HepG2 (cell line): ENCODE measurements around the gene LDAH. TPM values are rescaled to one million over a fixed set of nuclear protein-coding genes. Genes with fewer than 3 reads are reported as not detected.

Source experiments
- AGO2 ChIP-seq: fragments of 200-400 bp; formaldehyde crosslinking; optimal IDR thresholded peaks from 2 replicates; pipeline ENCODE3; 2017; ENCODE audit warnings: mild to moderate bottlenecking, low read depth, low read length, moderate library complexity
- HNF4A ChIP-seq: sonication (generic); formaldehyde crosslinking; IDR thresholded peaks from 2 replicates; pipeline ENCODE4 v1.4.0; 2020; ENCODE audit warnings: missing genetic modification reagents
- ISX ChIP-seq: sonication (generic); formaldehyde crosslinking; conservative IDR thresholded peaks from 2 replicates; pipeline ENCODE4 v1.5.0; 2020; ENCODE audit warnings: missing genetic modification reagents
- JDP2 ChIP-seq: sonication (generic); formaldehyde crosslinking; IDR thresholded peaks from 2 replicates; pipeline ENCODE4 v1.8.1; 2022; ENCODE audit warnings: missing genetic modification reagents, borderline replicate concordance
- LBX2 ChIP-seq: sonication (generic); formaldehyde crosslinking; IDR thresholded peaks from 2 replicates; pipeline ENCODE4 v1.5.0; 2020; ENCODE audit warnings: missing genetic modification reagents, mild to moderate bottlenecking, borderline replicate concordance
- NFATC3 ChIP-seq: sonication (generic); formaldehyde crosslinking; IDR thresholded peaks from 2 replicates; pipeline ENCODE4 v1.5.1; 2020; ENCODE audit warnings: mild to moderate bottlenecking, missing genetic modification reagents
- NKX3-1 ChIP-seq: sonication (generic); formaldehyde crosslinking; IDR thresholded peaks from 2 replicates; pipeline ENCODE4 v1.5.0; 2020; ENCODE audit warnings: missing genetic modification reagents
- PHF8 ChIP-seq: sonication (generic); formaldehyde crosslinking; IDR thresholded peaks from 2 replicates; pipeline ENCODE4 v1.5.0; 2020; ENCODE audit warnings: missing genetic modification reagents
- PPARG ChIP-seq: conservative IDR thresholded peaks from 2 replicates; pipeline ENCODE4 v1.6.1; 2016; ENCODE audit warnings: missing biosample characterization, missing genetic modification reagents
- RNF2 ChIP-seq: fragments of 450-650 bp; conservative IDR thresholded peaks from 2 replicates; pipeline ENCODE4 v1.6.1; 2016; ENCODE audit warnings: low read depth
- SAFB2 ChIP-seq: sonication (generic); formaldehyde crosslinking; IDR thresholded peaks from 2 replicates; pipeline ENCODE4 v1.5.1; 2020; ENCODE audit warnings: missing genetic modification reagents, low read depth, mild to moderate bottlenecking, borderline replicate concordance
- SKI ChIP-seq: fragments of 450-650 bp; IDR thresholded peaks from one replicate; pipeline ENCODE4 v1.6.1; 2018; ENCODE audit warnings: mild to moderate bottlenecking; ENCODE audit not compliant: partially characterized antibody
- TBX3 ChIP-seq: fragments of 450-650 bp; IDR thresholded peaks from 2 replicates; pipeline ENCODE4 v1.6.1; 2017; ENCODE audit warnings: antibody characterized with exemption, mild to moderate bottlenecking, inconsistent platforms, borderline replicate concordance
- ZBTB7B ChIP-seq: sonication (generic); formaldehyde crosslinking; IDR thresholded peaks from 2 replicates; pipeline ENCODE4 v1.4.0; 2020; ENCODE audit warnings: missing genetic modification reagents
- ZNF20 ChIP-seq: sonication (generic); formaldehyde crosslinking; IDR thresholded peaks from 2 replicates; pipeline ENCODE4 v1.4.0; 2020; ENCODE audit warnings: mild to moderate bottlenecking, moderate library complexity, missing genetic modification reagents
- ZNF251 ChIP-seq: sonication (generic); formaldehyde crosslinking; IDR thresholded peaks from 2 replicates; pipeline ENCODE4 v1.9.0; 2021; ENCODE audit warnings: mild to moderate bottlenecking, missing genetic modification reagents
- ZNF326 ChIP-seq: sonication (generic); formaldehyde crosslinking; IDR thresholded peaks from 2 replicates; pipeline ENCODE4 v1.4.0; 2020; ENCODE audit warnings: missing genetic modification reagents, borderline replicate concordance
- ZNF496 ChIP-seq: sonication (generic); formaldehyde crosslinking; IDR thresholded peaks from 2 replicates; pipeline ENCODE4 v1.8.1; 2023; ENCODE audit warnings: mild to moderate bottlenecking, moderate library complexity, missing genetic modification reagents; ENCODE audit not compliant: insufficient replicate concordance
- ZNF7 ChIP-seq: IDR thresholded peaks from 2 replicates; pipeline ENCODE4 v1.6.1; 2016; ENCODE audit warnings: missing biosample characterization, missing genetic modification reagents
- ZNF777 ChIP-seq: sonication (generic); formaldehyde crosslinking; IDR thresholded peaks from 2 replicates; pipeline ENCODE4 v1.4.0; 2020; ENCODE audit warnings: missing genetic modification reagents
- polyA plus RNA-seq, 8 experiments: library from polyadenylated mRNA; depleted of rRNA in 3 of 8; stranded (reverse) in 7 of 8; unstranded in 1 of 8; fragments of >200 nt; fragmentation: Illumina TruSeq in 4 of 8; extraction: Trizol in 4 of 8; gene quantifications; 2 replicates each; pipeline versions ENCODE4 v1.2.1 to v1.2.3, GENCODE V29; 2011 to 2016; ENCODE audit warnings: low read depth in 4 of 8, missing spikeins in 1 of 8, mixed read lengths in 1 of 8; ENCODE audit not compliant: insufficient read depth in 1 of 8
- total RNA-seq, 5 experiments: library from RNA; depleted of rRNA; stranded (reverse); fragments of >200 nt; fragmentation: Illumina TruSeq; extraction: Trizol; gene quantifications; 2 replicates each; pipeline ENCODE4 v1.2.3, GENCODE V29; 2016; ENCODE audit warnings: low read depth in 1 of 5
- TF ChIP-seq, protein P1 (sequence below), 2 experiments: sonication (generic) in 1 of 2; formaldehyde crosslinking in 1 of 2; IDR thresholded peaks; 2 replicates each; pipeline versions ENCODE4 v1.6.1 to v1.9.0; 2014 to 2022; ENCODE audit warnings: antibody characterized with exemption in 1 of 2, borderline replicate concordance in 1 of 2, inconsistent platforms in 1 of 2, low read depth in 1 of 2, missing genetic modification reagents in 1 of 2
- TF ChIP-seq, protein P2 (sequence below): sonication (generic); formaldehyde crosslinking; IDR thresholded peaks from 2 replicates; pipeline ENCODE4 v1.4.0; 2020; ENCODE audit warnings: missing genetic modification reagents

LDAH gene
- total and polyA plus RNA-seq, 2 of the 13 experiments (the other 11 are each of a cell fraction or from before 2014, with no cell fraction given): 28.8 to 46.2 TPM

GRCh38 chr2:20676353-20677215 is 146.3 kb downstream of the LDAH start (continued):
- TF ChIP-seq ZNF251 (CRISPR knock-in tag): no peak
- TF ChIP-seq ZNF496 (CRISPR knock-in tag): no peak
- peak; percentile 65 for TF ChIP-seq PHF8 (CRISPR knock-in tag)
- peak; percentile 3; the same call in 1 of the 2 replicates for TF ChIP-seq NFATC3 (CRISPR knock-in tag)
- TF ChIP-seq ZNF777 (CRISPR knock-in tag): peak; percentile 81
- peak; percentile 88 for TF ChIP-seq ZBTB7B
- peak; percentile 74; the same call in 1 of the 2 replicates for TF ChIP-seq LBX2 (CRISPR knock-in tag)
- peak; percentile 69 for TF ChIP-seq SKI
- TF ChIP-seq SAFB2: no peak
- TF ChIP-seq, protein P1, sequence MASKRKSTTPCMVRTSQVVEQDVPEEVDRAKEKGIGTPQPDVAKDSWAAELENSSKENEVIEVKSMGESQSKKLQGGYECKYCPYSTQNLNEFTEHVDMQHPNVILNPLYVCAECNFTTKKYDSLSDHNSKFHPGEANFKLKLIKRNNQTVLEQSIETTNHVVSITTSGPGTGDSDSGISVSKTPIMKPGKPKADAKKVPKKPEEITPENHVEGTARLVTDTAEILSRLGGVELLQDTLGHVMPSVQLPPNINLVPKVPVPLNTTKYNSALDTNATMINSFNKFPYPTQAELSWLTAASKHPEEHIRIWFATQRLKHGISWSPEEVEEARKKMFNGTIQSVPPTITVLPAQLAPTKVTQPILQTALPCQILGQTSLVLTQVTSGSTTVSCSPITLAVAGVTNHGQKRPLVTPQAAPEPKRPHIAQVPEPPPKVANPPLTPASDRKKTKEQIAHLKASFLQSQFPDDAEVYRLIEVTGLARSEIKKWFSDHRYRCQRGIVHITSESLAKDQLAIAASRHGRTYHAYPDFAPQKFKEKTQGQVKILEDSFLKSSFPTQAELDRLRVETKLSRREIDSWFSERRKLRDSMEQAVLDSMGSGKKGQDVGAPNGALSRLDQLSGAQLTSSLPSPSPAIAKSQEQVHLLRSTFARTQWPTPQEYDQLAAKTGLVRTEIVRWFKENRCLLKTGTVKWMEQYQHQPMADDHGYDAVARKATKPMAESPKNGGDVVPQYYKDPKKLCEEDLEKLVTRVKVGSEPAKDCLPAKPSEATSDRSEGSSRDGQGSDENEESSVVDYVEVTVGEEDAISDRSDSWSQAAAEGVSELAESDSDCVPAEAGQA (IDR thresholded peaks at IDR 0.05; ENCODE audit: low read depth): peak; percentile 68
- TF ChIP-seq, protein P1 (CRISPR knock-in tag; IDR thresholded peaks at IDR 0.05; ENCODE audit: borderline replicate concordance): no peak
- no peak for TF ChIP-seq AGO2
- no peak for TF ChIP-seq ZNF326
- TF ChIP-seq ZNF20 (CRISPR knock-in tag): no peak
- TF ChIP-seq ISX: no peak
- TF ChIP-seq TBX3: peak; percentile 40; the same call in 1 of the 2 replicates
- TF ChIP-seq JDP2 (CRISPR knock-in tag): no peak
- peak; percentile 77; the same call in 1 of the 2 replicates for TF ChIP-seq NKX3-1
- peak; percentile 71 for TF ChIP-seq RNF2
- peak; percentile 99 for TF ChIP-seq HNF4A (CRISPR knock-in tag)
- TF ChIP-seq, protein P2, sequence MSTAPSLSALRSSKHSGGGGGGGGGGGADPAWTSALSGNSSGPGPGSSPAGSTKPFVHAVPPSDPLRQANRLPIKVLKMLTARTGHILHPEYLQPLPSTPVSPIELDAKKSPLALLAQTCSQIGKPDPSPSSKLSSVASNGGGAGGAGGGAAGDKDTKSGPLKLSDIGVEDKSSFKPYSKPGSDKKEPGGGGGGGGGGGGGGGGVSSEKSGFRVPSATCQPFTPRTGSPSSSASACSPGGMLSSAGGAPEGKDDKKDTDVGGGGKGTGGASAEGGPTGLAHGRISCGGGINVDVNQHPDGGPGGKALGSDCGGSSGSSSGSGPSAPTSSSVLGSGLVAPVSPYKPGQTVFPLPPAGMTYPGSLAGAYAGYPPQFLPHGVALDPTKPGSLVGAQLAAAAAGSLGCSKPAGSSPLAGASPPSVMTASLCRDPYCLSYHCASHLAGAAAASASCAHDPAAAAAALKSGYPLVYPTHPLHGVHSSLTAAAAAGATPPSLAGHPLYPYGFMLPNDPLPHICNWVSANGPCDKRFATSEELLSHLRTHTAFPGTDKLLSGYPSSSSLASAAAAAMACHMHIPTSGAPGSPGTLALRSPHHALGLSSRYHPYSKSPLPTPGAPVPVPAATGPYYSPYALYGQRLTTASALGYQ (CRISPR knock-in tag): peak; percentile 31; the same call in 1 of the 2 replicates
- TF ChIP-seq ZNF7 (CRISPR knock-in tag): no peak; the same call in 1 of the 2 replicates
- peak; percentile 85 for TF ChIP-seq PPARG (CRISPR knock-in tag)
